HG03095 (cell line): Measurements from ENCODE around the gene LRMDA.

Experiments
- ATAC-seq: cut with Tn5 transposase; IDR thresholded peaks from one replicate; pipeline ENCODE4 v1.9.1; 2021; ENCODE audit warnings: moderate library complexity; ENCODE audit not compliant: unreplicated experiment

LRMDA gene

GRCh38 chr10:76175533-76176165, 744.2 kb downstream of the LRMDA start:
- no peak for ATAC-seq

DNA sequence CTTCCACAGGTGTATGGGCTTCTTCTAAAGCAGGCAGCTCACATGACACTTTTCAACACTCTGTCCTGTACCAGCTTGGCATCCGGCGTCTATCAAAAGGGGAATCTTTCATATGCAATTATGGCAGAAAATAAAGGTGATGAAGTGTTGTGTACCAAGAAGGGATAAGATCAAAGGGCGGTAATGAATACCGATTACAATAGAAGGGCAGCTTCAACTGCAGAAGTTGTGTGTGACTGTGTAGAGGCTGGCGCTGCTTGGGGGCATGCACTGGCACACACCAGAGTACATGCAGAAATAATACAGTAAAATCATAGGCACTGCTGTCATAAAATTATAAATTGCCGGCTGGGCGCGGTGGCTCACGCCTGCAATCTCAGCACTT, 744.7 kb downstream of the LRMDA start:
- ATAC-seq = no peak

GRCh38 chr10:76177936-76178335, 746.5 kb downstream of the LRMDA start:
- no peak for ATAC-seq

- ATAC-seq = no peak
These were observed 747.3 kb downstream of the LRMDA start for GRCh38 chr10:76178532-76179292.

DNA sequence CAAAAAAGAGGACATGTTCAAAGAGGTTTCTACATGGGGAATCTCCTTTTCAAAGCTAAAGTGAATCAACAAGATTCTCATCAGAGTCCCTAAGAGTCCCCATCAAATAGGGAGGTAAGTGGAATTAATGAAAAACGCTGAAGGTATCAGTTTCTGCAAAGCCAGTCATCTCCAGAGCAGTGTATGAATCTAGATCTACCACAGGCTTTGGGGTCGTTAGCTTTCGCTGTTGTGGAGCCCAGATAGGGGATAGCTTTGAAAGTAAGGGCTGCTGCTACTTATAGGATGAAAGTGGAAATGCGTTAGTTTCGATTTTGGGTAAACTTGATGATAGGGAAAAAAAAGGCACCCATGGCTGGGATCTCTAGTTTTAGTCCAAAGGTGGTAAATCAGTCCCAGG, 748.4 kb downstream of the LRMDA start:
- ATAC-seq = no peak

- no peak for ATAC-seq
These were observed 753.2 kb downstream of the LRMDA start for GRCh38 chr10:76184647-76185046.

DNA sequence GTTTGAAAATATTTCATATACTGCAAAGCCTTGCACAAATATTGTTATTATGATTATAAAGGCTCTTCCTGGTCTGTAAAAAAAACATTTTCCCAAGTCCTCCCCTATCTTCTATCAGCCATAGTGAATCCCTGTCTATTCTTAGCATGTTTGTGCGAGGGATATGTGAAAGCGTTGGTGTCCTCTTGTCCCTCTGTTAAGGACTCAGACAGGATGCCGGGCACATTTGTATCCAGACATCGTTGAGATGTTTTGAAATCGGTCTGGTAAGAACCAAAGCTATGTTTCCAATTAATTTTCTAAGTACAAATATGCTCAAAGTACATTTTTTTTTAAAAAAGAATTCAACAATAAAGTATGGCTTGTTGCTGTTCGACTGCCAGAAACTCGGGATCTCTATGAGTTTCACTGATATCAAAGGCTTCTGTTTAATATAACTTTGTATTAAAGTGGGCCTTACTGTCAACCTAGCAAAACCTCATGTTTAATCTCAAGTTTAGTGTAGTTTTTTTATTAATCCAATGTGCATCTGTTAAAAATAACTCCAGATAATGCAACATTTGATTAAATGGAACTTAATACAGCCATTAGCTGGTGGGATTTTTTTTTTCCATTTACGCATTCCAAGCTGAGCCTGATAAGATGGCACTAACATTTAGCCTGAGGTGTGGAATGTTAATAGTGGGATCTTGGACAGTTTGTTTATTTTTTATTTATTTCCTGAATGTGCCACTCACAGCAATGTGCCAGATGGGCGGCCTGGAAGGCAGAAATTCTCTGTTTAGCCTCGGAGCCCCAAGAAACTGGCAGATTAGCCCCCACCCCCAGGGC, 754.3 kb downstream of the LRMDA start:
- ATAC-seq = no peak

DNA sequence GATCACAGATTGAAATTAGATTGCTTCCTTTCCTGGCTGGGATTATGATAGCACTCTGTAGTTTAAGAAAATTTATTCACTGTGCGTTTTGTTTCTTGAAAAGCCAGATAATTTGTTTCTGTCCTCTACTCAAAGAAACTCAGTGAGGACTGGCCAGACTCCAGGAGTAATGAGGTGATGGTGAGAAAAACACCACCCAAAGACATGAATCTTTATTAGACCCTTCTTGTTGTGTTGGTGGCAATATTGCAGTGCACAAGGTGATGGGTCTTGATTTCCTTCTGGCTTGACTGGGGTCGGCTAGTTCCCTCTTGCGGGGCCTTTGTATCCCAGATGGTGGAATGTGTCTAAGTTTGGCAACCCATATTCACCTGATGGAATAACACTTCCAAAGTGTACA, 756.8 kb downstream of the LRMDA start:
- ATAC-seq = no peak

DNA sequence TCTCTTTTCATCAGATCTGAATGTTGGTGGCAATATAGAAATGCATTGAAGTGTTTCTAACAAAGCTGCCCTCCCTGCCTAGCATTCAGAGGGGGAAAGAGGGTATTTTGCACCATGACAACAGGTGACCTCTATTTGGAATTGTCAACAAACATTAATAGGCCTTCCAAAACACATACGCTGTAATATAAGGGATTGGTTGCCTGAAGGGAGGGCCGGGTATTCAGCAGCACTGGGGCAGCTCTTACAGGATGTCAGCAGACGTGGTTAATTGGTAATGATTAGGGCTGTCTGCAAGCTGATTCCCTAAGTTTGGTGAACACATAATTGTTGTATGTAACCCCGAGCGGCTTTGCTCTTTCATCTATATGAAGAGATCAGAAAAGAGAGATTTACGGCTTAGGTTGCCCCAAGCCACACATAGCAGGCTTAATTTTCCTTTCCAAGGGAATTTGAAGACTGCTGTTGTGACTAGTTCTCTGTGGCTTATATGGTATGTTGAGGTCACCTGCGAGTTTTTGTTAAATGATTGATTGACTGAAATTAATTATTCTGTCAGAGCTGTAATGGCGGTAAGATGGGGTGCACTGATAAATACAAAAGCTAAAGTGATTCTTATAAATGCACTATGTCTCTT, 759.3 kb downstream of the LRMDA start:
- ATAC-seq = no peak

- ATAC-seq = no peak
These were observed 759.9 kb downstream of the LRMDA start for GRCh38 chr10:76191336-76191735.

- no peak for ATAC-seq
These were observed 760.7 kb downstream of the LRMDA start for GRCh38 chr10:76192151-76192550.

DNA sequence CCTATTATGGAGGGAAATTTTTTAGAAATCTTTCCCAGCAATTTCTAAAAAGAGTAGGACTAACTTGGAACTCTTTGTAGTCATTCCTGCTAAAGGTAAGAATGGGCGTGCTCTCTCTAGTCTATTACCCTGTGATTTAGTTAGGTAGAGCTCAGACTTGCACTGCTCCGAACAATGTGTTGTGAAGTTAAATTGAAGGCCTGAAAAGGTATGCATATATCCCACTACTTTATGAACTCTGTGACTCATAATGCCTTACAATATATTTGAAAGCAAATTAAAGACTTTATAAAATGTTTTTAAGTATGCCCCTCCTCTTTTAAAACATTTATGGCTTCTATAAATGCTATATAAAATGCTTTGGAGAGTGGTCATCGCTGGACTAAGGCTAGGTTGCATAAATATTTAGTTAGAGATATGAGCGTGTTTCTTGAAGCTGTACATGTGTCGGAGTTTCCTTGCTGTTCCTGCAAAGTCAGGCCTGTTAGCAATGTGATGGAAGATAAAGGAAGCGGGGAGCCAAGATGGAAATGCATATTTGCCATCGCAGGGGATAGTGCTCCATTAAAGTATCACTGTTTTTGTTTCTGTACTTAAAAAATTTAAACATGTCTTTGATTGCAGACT, 761.4 kb downstream of the LRMDA start:
- no peak for ATAC-seq

- no peak for ATAC-seq
These were observed 764.4 kb downstream of the LRMDA start for GRCh38 chr10:76195654-76196390.

- ATAC-seq = no peak
These were observed 765.9 kb downstream of the LRMDA start for GRCh38 chr10:76197293-76197692.

GRCh38 chr10:76198287-76199035, 767.0 kb downstream of the LRMDA start:
- ATAC-seq = no peak

GRCh38 chr10:76201962-76202361, 770.5 kb downstream of the LRMDA start:
- ATAC-seq = no peak

DNA sequence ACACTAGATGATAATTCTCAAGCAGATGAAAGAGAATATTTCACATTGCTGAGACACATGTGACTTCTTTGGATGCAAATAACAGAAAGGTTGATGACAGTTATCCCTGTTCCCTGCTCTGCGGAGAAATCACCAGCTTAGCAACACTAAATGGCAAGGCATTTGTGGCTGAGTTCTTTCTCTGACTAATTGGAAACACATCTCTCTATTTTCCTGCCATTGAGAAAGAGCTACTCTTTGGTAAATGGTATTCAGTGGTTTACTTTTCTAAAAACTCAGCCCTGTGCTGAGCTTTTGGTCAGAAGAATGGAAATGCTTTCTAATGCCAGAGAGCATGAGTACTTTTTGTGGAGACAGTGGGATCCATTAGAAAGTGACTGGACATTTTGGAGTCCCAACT, 771.4 kb downstream of the LRMDA start:
- ATAC-seq = no peak

- no peak for ATAC-seq
These were observed 773.9 kb downstream of the LRMDA start for GRCh38 chr10:76205361-76205760.

GRCh38 chr10:76206797-76207352, 775.5 kb downstream of the LRMDA start:
- ATAC-seq = no peak
